22Rv1 (cell line): ENCODE measurements around the gene ABHD4.

Experiments used
- CTCF ChIP-seq: fragments of 450-650 bp; IDR thresholded peaks from 2 replicates; pipeline ENCODE4 v1.5.1; 2017; ENCODE audit warnings: mild to moderate bottlenecking
- ZFX ChIP-seq: fragments of 450-650 bp; IDR thresholded peaks from 2 replicates; pipeline ENCODE4 v1.6.1; 2017; ENCODE audit warnings: antibody characterized with exemption, borderline replicate concordance

GRCh38 chr14:22641846-22642245 is 43.7 kb downstream of the ABHD4 start:
- no peak for TF ChIP-seq CTCF
- no peak for TF ChIP-seq ZFX
